Fibroblast of the conjunctiva (primary cell): ENCODE results near the gene RAD51.
"Not testable (repeated sequence)": the region's sequence is repeated elsewhere in the genome, so short reads cannot be mapped to it uniquely, and the experiment has no call there.

Experiments used
- DNase-seq: peaks from one replicate; pipeline ENCODE4 v3.0.0-alpha.2; 2010; ENCODE audit warnings: low read depth

Gene RAD51

DNA sequence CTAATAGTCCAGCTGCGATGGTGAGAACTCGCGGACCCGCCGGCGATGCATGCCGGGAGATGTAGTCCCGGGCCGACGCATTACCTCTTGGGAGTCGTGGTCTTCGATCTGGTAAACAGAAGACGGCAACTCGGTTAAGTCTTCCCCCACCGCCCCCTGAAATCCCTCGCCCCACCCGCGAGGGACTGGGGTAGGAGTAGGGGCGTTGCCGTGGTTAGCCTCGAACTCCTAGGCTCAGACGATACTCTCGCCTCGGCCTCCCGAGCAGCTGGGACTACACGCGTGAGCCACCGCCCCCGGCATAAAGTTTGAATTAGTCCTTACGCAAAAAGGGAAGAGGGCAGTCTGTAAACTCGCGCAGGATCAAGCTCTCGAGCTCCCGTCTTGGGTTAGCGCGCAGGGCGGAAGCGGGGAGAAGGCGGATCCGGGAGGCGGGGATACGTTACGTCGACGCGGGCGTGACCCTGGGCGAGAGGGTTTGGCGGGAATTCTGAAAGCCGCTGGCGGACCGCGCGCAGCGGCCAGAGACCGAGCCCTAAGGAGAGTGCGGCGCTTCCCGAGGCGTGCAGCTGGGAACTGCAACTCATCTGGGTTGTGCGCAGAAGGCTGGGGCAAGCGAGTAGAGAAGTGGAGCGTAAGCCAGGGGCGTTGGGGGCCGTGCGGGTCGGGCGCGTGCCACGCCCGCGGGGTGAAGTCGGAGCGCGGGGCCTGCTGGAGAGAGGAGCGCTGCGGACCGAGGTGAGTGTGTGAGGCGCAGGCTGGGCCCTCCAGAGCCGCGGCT is at the start of gene RAD51:
Gene RAD51, plus strand, starts transcription at position 487 of the 781 bp plus-strand sequence. CDS start 3,585 bp downstream, outside the sequence.
- peak; percentile 87 for DNase-seq

DNA sequence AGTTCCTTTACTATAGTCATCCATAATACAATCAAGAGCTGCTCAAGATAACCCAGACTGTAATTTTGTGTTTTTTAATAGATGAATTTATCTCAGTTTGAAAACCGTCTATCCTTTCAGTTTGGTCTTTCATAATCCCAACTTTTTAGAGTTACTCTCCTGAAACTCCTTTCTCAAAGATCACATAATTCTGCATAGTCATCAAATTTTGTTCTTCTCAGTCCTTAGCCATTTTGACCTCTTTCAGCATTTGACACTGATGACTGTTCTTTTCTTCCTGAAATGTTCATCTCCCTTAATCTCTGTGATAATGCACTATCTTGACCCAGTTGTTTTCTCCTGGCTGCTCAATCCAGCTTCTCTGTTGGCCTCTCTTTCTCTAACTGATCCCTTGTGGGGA is 47.5 kb upstream of the RAD51 start:
- no peak for DNase-seq

DNA sequence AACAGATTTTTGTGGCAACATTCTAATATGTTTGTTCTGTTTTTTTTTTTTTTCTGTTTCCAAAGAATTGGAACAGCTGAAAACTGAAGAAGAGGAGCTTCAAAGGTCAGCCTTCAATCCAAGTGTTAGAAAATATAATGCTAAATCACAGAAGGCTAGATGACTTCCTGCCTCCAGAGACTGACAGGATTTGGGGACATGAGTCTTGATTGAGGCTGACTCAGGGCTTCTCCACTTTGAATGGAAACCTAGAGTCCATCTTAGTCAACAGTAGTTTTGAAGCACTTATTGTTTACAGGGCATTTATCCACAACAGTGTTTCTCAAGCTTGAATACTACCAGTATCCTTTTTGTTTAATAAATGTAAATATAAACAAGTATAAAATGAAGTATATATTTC is 44.5 kb upstream of the RAD51 start:
- DNase-seq: no peak

- no peak for DNase-seq
Measured at GRCh38 chr15:40660686-40661085, 34.3 kb upstream of the RAD51 start.

GRCh38 chr15:40664909-40665308 is 30.1 kb upstream of the RAD51 start:
- DNase-seq: no peak

DNA sequence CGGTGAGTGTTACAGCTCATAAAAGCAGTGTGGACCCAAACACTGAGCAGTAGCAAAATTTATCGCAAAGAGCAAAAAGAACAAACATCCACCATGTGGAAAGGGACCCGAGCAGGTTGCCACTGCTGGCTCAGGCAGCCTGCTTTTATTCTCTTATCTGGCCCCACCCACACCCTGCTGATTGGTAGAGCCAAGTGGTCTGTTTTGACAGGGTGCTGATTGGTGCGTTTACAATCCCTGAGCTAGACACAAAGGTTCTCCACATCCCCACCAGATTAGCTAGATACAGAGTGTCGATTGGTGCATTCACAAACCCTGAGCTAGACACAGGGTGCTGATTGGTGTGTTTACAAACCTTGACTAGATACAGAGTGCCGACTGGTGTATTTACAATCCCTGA is 18.7 kb upstream of the RAD51 start:
- DNase-seq: not testable (repeated sequence)

- not testable (repeated sequence) for DNase-seq
Measured at GRCh38 chr15:40676906-40677305, 18.1 kb upstream of the RAD51 start.

GRCh38 chr15:40680151-40680550 is 14.8 kb upstream of the RAD51 start:
- DNase-seq: no peak

GRCh38 chr15:40680959-40681358 is 14.0 kb upstream of the RAD51 start:
- DNase-seq: not testable (repeated sequence)

GRCh38 chr15:40684381-40684780 is 10.6 kb upstream of the RAD51 start:
- no peak for DNase-seq

DNA sequence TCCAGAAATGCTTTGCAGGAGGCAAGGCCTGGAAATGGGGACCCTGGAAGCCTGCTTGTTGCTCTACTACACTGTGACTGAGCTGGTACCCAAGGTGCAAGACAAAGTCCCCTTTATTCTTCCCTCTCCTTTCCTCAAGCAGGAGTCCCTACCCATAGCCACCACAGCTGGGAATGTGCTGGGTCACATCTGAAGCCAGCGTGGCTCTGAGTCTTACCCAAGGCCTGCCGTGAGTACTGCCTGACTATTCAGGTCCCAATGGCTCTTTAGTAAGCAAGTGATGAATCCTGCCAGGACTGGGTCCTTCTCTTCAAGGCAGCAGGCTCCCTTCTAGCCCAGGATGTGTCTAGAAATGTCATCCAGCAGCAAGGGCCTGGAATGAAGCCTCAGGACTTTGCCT is 9.6 kb upstream of the RAD51 start:
- DNase-seq: no peak

DNA sequence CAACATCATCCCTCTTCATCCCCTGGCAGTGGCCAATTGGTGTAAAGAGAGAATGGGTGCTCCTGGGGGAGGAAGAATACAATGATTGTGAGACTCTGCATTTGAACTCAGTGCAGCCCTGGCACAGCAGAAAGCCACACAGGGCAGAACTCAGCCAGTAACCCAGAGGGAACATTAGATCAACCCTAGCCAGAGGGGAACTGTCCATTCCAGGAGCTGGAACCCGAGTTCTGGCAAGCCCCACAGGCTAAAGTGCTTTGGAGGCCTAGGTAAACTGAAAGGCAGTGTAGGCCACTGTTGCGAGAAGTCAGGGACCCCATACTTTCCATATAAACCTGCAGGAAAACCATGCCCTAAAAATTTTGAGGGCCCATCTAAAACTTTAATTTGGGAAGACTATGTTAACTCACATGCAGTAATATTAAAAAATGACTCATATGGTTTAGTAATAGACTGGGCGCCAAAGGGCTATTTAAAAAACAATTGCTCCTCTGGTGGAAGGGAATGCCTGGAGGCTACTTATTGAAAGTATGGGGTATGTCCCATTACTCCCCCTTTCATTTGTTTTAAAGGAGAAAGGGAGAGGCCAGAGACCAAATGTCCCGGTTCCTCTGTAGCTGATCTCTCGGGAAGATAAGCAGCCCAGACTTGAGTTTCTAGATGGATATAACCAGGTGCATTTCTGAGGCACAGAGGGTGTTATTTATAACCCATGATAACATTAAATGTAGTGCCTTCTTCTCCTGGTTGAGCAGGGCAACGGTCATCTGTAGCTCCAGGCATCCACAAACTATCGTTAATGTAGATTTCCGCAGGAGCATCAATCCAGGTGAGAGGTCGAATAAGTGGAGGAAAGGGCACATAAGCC is 5.8 kb upstream of the RAD51 start:
- DNase-seq: no peak

DNA sequence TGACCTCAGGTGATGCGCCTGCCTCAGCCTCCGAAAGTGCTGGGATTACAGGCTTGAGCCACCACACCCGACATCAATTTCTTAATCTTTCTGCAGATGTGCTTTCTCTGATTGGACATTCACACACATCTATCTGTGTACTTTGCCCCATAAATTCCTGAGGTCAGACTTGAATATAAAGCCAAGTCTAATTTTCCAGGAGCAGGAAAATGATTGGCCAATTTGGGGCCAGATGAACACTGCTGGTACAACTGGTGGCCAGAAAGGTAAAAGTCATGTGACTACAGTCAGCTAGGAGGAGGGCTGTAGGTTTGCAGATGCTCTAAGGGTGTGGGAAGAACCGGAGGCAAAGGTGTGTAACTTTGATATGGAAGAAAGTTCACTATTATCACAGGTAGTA is 3.2 kb upstream of the RAD51 start:
- DNase-seq: no peak

DNA sequence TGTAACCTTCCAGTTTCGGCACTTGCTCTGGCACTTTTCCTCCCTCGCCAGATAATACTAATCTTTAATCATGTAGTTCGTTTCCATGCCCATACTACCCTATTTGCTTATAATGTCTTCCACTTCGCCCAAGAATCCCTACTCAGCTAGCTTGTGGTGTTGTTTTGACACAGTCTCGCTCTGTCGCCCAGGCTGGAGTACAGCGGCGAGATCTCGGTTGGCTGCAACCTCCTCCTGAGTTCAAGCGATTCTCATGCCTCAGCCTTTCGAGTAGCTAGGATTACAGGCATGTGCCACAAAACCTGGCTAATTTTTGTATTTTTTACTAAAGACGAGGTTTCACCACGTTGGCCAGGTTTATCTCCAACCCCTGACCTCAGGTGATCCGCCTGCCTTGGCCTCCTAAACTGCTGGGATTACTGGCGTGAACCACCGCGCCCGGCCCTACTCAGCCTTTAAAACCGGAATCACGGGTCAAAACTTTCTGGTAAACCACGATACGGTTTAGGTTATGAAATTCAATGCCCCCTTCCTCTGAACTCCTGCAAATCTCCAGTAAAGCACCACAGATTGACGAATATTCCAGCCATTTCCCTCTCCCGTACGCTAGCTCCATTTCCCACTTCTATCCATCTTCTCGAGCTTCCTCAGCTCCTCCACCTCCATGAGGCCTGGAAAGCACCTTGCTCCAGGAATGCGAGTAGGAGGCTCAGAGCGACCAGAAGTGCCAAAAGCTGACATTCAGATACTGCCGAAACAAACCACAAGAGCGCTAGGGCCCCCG is 878 bp upstream of the RAD51 start:
- DNase-seq: no peak

- DNase-seq: no peak
Measured at GRCh38 chr15:40695469-40695890, 506 bp downstream of the RAD51 start.

- DNase-seq: no peak
Measured at GRCh38 chr15:40696228-40696627, 1.3 kb downstream of the RAD51 start.

DNA sequence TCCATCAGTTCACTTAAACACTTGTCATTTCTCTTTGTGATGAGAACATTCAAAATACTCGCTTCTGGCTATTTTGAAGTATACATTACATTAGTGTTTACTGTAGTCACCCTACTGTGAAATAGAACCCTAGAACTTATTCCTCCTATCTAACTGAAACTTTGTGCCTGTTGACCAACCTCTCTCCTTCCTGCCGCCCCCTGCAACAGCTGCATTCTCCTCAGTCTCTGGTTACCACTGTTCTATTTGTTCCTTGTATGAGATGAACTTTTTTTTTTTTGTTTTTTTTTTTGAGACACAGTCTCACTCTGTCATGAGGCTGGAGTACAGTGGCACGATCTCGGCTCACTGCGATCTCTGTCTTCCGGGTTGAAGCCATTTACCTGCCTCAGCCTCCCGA is 2.9 kb downstream of the RAD51 start:
- DNase-seq: no peak

DNA sequence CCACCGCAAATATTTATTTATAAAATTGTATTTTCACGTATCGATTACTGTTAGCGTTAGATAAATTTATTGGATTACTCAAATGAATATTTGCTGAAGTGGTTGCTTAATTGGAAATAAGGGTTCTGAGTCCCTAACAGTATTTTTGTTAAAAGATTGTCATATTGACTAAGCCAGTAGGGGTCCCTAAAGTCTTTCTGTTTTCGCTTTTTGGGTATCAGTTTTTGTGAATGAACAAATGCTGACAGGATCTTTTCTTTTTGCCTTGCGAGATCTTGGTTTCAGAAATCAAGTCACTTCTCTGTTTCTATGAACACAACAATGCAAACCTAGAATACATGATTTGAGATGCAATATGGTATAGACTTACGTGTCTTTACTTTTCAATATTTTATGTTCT is 7.1 kb downstream of the RAD51 start:
- DNase-seq: no peak

GRCh38 chr15:40706121-40706520 is 11.1 kb downstream of the RAD51 start:
- DNase-seq: no peak

GRCh38 chr15:40714144-40714543 is 19.2 kb downstream of the RAD51 start:
- no peak for DNase-seq

GRCh38 chr15:40716165-40716564 is 21.2 kb downstream of the RAD51 start:
- no peak for DNase-seq

DNA sequence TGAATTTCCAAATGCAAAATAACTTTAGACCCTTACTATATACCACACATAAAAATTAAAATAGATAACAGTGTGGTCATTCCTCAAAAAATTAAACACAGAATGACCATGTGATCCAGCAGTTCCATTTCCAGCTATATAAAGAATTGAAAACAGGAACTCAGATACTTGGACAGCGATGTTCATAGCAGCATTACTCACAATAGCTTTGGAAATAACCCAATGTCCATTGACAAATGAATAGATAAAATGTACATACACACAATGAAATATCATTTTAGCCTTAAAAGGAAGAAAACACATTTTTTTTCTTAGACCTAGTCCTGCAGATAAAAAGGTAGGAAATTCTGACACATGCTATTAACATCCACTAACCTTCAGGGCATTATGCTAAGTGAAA is 26.7 kb downstream of the RAD51 start:
- DNase-seq: no peak
